ENCODE results near the gene GLUL.

DNA sequence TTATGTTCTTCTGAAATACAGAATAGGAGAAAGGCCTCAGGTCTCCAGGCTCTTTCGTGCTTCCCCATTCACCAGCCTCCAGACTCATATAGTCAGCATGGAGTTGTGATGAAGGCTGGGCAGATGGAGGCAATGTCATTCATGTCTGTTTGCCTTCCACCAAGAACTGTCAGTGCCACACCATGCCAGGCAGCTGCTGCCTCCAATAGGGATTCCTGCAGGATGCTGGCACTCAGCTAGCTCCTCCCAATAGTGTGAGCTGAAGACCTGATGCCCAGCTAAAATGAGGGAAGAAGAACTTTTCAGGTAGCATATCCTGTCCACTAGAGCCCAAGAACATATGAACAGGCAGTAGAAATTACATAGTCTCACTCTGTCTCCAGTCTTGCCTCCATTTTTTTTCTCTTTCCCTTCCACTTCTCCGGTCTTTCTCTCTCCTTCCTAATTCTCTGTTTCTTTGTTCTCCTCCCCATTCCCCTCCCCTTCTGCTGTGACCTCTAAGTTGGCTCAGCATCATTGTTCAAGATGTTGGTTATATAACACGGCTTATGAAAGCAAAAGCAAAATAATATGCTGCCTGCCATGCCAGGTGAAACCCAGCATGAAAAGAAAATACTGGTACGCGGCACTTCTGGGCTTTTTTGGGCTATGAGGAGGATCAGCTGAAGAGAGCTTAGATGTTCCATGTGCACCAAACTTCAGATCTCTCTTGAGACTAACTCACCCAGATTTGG, 17.3 kb downstream of the GLUL start:
- TF ChIP-seq FOXM1 (IDR thresholded peaks at IDR 0.05; ENCODE audit: borderline replicate concordance) (no peak), L3MBTL2 (conservative IDR thresholded peaks at IDR 0.05) (no peak), BHLHE40 (IDR thresholded peaks at IDR 0.05; ENCODE audit: borderline replicate concordance) (no peak)
